ENCODE results near the gene SFMBT2.

Gene SFMBT2

GRCh38 chr10:7136016-7136415, 274.8 kb downstream of the SFMBT2 start:
- DNase-seq (ENCODE audit: low read depth in 3 of 3) = no peak

GRCh38 chr10:7135188-7135587, 275.6 kb downstream of the SFMBT2 start:
- DNase-seq (ENCODE audit: low read depth in 3 of 3) = no peak

DNA sequence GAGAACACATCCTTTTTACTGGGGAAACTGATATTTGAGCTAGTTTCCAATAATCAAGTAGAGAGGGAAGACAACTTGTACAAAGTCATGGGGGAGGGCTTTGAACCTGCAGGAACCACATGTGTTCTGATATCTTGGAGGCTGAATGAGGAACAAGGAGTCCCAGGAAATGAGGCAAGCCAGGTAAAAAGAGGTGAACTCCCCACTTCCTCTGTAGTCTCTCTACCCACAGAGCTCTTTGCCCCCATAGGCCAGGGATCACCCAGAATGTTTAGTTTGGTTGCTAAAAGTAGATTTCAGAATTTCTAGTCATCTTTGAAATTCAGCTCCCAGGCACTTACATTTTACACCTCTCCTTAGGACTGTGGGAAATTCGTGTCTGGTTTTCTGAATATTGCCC, 276.4 kb downstream of the SFMBT2 start:
- no peak for DNase-seq (ENCODE audit: low read depth in 3 of 3)

- DNase-seq (ENCODE audit: low read depth in 3 of 3) = no peak
Observed at GRCh38 chr10:7133958-7134357, 276.9 kb downstream of the SFMBT2 start.

DNA sequence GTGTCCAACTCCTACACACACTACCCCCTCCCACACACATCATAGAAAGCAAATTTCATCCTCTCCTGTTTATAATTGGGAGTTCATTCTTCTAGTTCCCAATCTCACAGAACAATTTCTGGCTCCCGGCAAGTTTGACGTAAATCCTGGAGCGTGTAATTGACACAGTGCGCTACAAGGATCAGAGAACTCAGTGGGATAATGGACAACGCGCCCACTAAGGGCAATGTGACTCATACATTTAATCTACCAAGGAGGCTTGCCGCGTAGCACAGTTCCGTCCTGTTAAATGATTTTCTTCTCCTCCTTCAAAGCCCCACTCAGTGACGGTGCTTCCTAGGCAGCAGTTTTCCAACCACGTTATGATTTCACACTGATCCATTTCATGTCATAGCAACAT, 277.6 kb downstream of the SFMBT2 start:
- no peak for DNase-seq (ENCODE audit: low read depth in 3 of 3)

- DNase-seq (ENCODE audit: low read depth in 3 of 3) = no peak
Observed at GRCh38 chr10:7130191-7130911, 280.5 kb downstream of the SFMBT2 start.

DNA sequence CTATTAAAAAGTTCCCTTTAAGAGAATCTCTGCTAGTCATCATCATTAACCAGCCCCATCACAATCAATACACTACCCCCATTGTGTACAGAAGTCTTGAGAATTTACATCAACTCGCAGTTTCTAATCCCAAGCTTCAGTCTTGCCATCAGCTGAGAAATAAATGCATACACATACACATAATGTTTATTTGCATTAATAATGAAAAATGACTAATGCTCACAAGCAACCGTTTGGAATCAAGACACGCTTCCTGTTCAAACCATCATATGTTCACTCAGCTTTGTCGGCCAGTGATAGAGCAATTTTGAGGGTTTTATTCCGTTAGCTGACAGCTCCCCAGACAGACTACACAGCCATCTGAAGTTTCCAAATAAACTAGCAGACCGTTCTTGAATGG, 287.1 kb downstream of the SFMBT2 start:
- DNase-seq (ENCODE audit: low read depth in 3 of 3) = no peak

- no peak for DNase-seq (ENCODE audit: low read depth in 3 of 3)
Observed at GRCh38 chr10:7122561-7122960, 288.3 kb downstream of the SFMBT2 start.

DNA sequence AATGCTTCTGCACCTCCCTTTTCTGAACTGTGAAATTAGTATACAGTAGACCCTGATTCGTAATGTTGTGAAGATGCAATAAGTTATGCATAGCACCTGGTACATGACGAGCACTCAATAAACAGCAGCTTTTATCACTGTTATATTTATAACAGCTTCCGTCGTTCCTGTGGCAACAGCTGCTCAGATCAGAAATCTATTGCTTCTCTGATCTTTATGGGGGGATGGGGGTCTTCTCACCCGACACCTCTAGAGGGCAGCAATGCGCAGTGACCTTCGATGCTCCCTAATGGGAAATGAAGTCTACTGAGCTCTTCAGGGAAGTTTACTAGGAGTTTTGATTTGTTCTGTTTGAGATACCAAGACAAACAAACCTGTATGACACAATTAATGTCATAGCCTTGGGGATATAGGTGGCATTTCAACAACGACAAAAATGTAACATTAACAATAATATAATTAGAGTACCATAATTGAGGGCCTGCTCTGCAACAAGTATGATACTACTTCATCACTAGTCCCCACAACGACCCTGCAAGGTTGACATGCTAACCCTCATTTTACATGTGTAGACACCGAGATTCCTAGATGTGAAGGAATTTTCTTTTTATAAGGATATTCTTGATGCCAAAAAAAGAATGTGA, 289.6 kb downstream of the SFMBT2 start:
- DNase-seq (ENCODE audit: low read depth in 3 of 3) = peak; percentile 37 to 45 (median 41)

DNA sequence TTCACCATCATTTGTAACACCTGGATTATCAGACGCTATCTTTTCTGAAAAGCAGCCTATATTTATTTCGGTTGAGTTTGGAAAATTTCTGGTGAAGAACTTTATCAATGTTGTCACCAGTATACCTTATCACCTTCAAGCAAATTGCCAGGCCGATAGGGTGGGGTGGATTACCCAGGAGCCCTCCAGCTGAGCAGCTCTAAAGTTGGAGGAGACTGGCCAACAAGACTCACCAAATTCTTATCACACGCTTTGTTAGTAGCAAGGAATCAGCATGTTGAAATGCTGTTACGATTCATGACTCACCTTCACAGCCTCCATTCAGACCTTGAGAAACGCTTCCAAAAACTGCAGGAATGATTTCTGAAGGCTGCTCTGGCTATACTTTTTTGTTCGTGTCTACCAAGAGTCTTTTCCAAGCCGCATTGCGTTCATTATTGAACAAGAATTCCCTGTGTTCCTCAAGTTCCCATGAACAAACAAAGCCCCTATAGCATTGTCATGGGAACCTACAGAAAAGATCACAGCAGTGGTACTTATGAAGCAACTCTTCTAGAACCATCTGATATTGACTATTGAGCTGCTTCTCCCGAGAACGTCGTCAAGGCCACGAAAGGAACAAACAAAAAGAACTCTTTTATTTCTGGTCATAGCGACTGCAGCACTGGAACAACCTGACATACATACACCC, 291.4 kb downstream of the SFMBT2 start:
- DNase-seq (ENCODE audit: low read depth in 3 of 3) = no peak

DNA sequence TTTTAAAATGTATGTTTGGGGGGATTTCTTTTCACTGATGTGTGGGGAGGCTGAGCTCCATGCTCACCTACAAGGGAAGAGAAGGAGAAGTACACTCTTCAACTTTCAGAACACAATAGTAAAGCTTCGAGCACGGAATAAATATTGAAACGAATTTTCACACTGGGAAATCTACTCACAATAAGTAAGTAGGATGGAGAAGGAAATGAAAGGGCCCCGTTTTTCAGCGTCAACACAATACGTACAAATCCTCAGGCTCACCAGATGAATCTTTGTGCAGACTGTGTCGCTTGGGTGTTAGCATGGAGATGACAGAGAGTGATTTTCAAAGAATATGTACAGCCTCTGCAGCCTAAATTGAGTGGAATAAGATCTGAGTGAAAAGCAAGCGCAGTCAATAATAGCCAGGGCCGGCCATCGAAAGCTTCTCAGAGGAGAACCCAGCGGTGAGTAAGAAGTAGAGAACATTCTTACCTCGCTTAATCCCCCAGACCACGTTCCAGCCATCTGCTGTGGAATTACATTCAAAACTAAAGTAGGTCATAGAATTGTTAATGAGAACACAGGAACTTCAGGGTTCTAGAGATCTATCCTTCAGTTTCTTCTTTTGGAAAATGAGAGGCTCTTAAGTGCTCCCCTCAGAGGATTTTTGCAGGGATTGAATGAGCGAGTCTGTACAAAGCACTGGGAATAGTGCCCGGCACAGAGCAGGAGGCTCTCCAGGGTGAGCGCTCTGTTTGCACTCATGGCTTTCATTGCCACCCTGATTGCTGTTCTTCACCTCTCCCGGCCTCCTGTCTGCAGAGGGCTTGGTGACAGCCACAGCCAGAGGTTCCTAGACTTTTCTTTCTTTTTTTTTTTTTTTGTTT, 292.8 kb downstream of the SFMBT2 start:
- no peak for DNase-seq (ENCODE audit: low read depth in 3 of 3)

- DNase-seq (ENCODE audit: low read depth in 3 of 3) = no peak
Observed at GRCh38 chr10:7117177-7117799, 293.5 kb downstream of the SFMBT2 start.

- DNase-seq (ENCODE audit: low read depth in 3 of 3) = no peak
Observed at GRCh38 chr10:7111561-7111960, 299.3 kb downstream of the SFMBT2 start.

DNA sequence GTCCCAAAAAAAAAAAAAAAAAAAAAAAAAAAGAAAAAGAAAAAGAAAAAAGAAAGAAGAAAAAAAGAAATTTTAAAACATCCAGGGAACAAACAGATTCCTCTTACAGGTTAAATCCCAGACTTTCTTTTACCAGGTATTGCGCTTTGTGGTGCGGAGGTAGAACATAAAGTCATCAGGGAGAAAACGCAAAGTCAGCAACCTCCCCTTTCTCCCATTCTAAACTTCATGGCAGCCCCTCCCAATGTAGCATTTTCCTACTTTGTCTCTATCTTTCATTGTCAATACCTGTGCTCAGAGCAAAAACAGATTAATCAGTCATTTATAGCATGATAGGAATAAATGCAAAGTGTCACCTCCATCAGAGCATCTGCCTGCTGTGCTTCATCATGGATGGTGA, 299.7 kb downstream of the SFMBT2 start:
- no peak for DNase-seq (ENCODE audit: low read depth in 3 of 3)
